Esophagus muscularis mucosa (tissue), 3 donors: ENCODE measurements around the gene ARAP1.

Experiments used
- CTCF ChIP-seq, 3 experiments: fragments of 200-600 bp in 2 of 3; fragments of 450-650 bp in 1 of 3; sonication (generic) in 2 of 3; IDR thresholded peaks; one replicate each; pipeline ENCODE4 v1.5.1; 2017 to 2019; ENCODE audit warnings: antibody characterized with exemption in 3 of 3, mild to moderate bottlenecking in 2 of 3, moderate library complexity in 1 of 3
- EP300 ChIP-seq: sonication (generic); formaldehyde crosslinking; IDR thresholded peaks from one replicate; pipeline ENCODE4 v1.6.1; 2017; ENCODE audit warnings: antibody characterized with exemption

- TF ChIP-seq EP300 (no peak), CTCF (IDR thresholded peaks at IDR 0.05) (no peak)
Measured at GRCh38 chr11:72673284-72673942, 78.8 kb downstream of the ARAP1 start.
